ENCODE measurements around the gene JADE2. TPM values are rescaled to one million over a fixed set of nuclear protein-coding genes. Genes with fewer than 3 reads are reported as not detected.

The JADE2 gene
- polyA plus RNA-seq, 2 of the 4 experiments (the other 2 are of a cell fraction) = 24.0 to 27.1 TPM

- DNase-seq (ENCODE audit: low read depth in 1 of 2, low spot score in 1 of 2) = peak in 1 of 2 experiments; percentile 82
- WGBS (ENCODE audit: missing lambda C conversion rate) = 37% methylated on average over 7 of the region's 7 CpGs
- Histone ChIP-seq H3K4me2 (peak overlapping the region; percentile 83), H3K9me3 (no peaks in the 10 kb centered on the region), H3K4me1 (peaks cover 68% of the 10 kb centered on the region), H3K4me3 (no peak overlapping the region), H3K27ac (peak overlapping the region; percentile 93 to 94)
- FAIRE-seq = no peak
- ChIA-PET POLR2A (interaction anchor here (0.6 to 4.2 kb wide), 7 partner anchors 9 to 134 kb away, joined by 3 to 46 read pairs (median 6); partner anchors contain the start of genes CDKN2AIPNL and JADE2), CTCF (interaction anchor here (0.5 to 3.5 kb wide), 23 partner anchors 8 to 761 kb away, joined by 3 to 24 read pairs (median 3); partner anchors contain the start of genes CDKN2AIPNL, JADE2 and UBE2B)
- TF ChIP-seq GATA3 (IDR thresholded peaks at IDR 0.05; ENCODE audit: borderline replicate concordance) (0 out of 2 replicates have a peak, but pooled peaks have one; percentile 30), CTCF (IDR thresholded peaks at IDR 0.05) (peak; percentile 45), MAX (IDR thresholded peaks at IDR 0.05) (peak; percentile 42; the same call in 1 of the 2 replicates), RAD21 (conservative IDR thresholded peaks at IDR 0.05 in 1 of 2, IDR thresholded peaks at IDR 0.05 in 1 of 2) (peak; percentile 61 to 69), CEBPB (IDR thresholded peaks at IDR 0.05) (peak in 1 of 2 experiments; percentile 43; a peak in 1 of 4 replicates), POLR2A (IDR thresholded peaks at IDR 0.05; ENCODE audit: low read length) (no peak), NR3C1 (IDR thresholded peaks at IDR 0.05) (no peak), SMC3 (IDR thresholded peaks at IDR 0.05) (peak; percentile 58)
- ATAC-seq = peak; percentile 62 to 72
Measured at GRCh38 chr5:134511796-134512660, 13.4 kb upstream of the JADE2 start.

- Histone ChIP-seq H3K9me3 (no peaks in the 10 kb centered on the region), H3K27ac (peak overlapping the region; percentile 93 to 94), H3K4me2 (peak overlapping the region; percentile 83), H3K4me3 (no peak overlapping the region), H3K4me1 (peaks cover 62% of the 10 kb centered on the region)
- no peak for TF ChIP-seq SREBF2 (IDR thresholded peaks at IDR 0.05)
- TF ChIP-seq FOXS1 (CRISPR knock-in tag; IDR thresholded peaks at IDR 0.05) = no peak
- no peak for ATAC-seq
- FAIRE-seq = no peak
- POLR2A ChIA-PET = interaction anchor here (0.6 to 4.2 kb wide), 6 partner anchors 13 to 134 kb away, joined by 3 to 46 read pairs (median 10); partner anchors contain the start of genes CDKN2AIPNL and JADE2
- WGBS (ENCODE audit: missing lambda C conversion rate) = 73% methylated on average over 5 of the region's 5 CpGs
- no peak for DNase-seq (ENCODE audit: low read depth in 1 of 2, low spot score in 1 of 2)
- CTCF ChIA-PET = interaction anchor here (0.5 to 3.5 kb wide), 15 partner anchors 10 to 760 kb away, joined by 3 to 24 read pairs (median 4); partner anchors contain the start of genes CDKN2AIPNL, JADE2 and UBE2B
Measured at GRCh38 chr5:134512661-134512999, 12.8 kb upstream of the JADE2 start.

- FAIRE-seq (no peak), DNase-seq (ENCODE audit: low read depth in 1 of 2, low spot score in 1 of 2) (no peak), ATAC-seq (no peak)
- Histone ChIP-seq H3K4me3 (no peak overlapping the region), H3K27ac (peak overlapping the region in 1 of 2 experiments; percentile 1; a peak in 1 of 6 replicates), H3K4me1 (peaks cover 31% of the 10 kb centered on the region), H3K9me3 (no peaks in the 10 kb centered on the region), H3K4me2 (no peak overlapping the region)
- ChIA-PET POLR2A (no interaction called here), CTCF (interaction anchor here (1.9 to 2.9 kb wide), 4 partner anchors 9 to 104 kb away, joined by 5 to 10 read pairs (median 8); partner anchors contain the start of gene CDKN2AIPNL)
- 80% methylated on average over 3 of the region's 5 CpGs for WGBS (ENCODE audit: missing lambda C conversion rate)
- TF ChIP-seq GATA3 (IDR thresholded peaks at IDR 0.05; ENCODE audit: borderline replicate concordance) = no peak
- TF ChIP-seq CHD4 (IDR thresholded peaks at IDR 0.05; ENCODE audit: borderline replicate concordance) = no peak
- TF ChIP-seq ZFP36 (IDR thresholded peaks at IDR 0.05; ENCODE audit: borderline replicate concordance, partially characterized antibody) = no peak
- TF ChIP-seq REST (IDR thresholded peaks at IDR 0.05) = no peak
- no peak for TF ChIP-seq CTCF (IDR thresholded peaks at IDR 0.05)
- no peak for TF ChIP-seq HEYL (CRISPR knock-in tag; IDR thresholded peaks at IDR 0.05)
- TF ChIP-seq EHMT2 (IDR thresholded peaks at IDR 0.05; ENCODE audit: low read depth) = no peak
- no peak for TF ChIP-seq E2F6 (IDR thresholded peaks at IDR 0.05; ENCODE audit: borderline replicate concordance, low read depth)
- no peak for TF ChIP-seq CHD2 (IDR thresholded peaks at IDR 0.05; ENCODE audit: low read length, partially characterized antibody)
- no peak for TF ChIP-seq ZSCAN20 (CRISPR knock-in tag; IDR thresholded peaks at IDR 0.05)
- TF ChIP-seq MAFK (IDR thresholded peaks at IDR 0.05; ENCODE audit: partially characterized antibody) = no peak
- TF ChIP-seq RARB (CRISPR knock-in tag; IDR thresholded peaks at IDR 0.05) = no peak
- no peak for TF ChIP-seq POLR2AphosphoS2 (conservative IDR thresholded peaks at IDR 0.05; ENCODE audit: low read length)
Measured at GRCh38 chr5:134515801-134516200, 9.7 kb upstream of the JADE2 start.

Data from A549 (cell line).